NCI-H82 treated with DMSO at 0.1 percent for 48 hours (cell line): ENCODE results near the gene ATP8A2.

Experiments used
- DNase-seq: peaks from one replicate; lab custom pipeline; 2025; ENCODE audit not compliant: unreplicated experiment; lab: John Stamatoyannopoulos, UW

The ATP8A2 gene

DNA sequence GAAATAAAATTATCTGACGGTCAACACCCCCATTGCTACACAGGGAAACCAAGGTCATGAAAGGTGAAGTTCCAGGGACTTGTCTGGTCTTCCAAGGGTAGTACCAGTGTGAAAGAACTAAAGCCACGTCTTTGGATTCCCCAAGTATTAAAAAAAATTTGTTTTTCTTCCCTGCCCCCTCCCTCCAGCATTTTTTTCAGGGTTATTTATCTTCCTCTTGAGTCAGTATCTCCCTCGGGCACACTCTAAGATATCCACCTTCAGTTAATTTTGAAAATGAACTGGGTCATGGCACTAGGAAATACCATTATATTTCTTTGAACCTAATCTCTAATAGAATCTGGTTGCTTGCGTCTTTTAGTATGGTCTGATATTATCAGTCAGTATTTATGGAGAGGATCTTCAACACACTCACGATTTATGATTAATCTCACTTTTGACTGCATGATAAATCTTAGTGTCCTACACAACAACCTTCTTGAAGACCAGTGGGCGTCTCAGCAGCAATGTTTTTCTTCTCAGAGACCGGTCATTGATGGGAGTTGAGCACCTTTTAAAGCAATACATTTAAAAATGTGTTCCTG, 9.1 kb downstream of the ATP8A2 start:
- DNase-seq: no peak

DNA sequence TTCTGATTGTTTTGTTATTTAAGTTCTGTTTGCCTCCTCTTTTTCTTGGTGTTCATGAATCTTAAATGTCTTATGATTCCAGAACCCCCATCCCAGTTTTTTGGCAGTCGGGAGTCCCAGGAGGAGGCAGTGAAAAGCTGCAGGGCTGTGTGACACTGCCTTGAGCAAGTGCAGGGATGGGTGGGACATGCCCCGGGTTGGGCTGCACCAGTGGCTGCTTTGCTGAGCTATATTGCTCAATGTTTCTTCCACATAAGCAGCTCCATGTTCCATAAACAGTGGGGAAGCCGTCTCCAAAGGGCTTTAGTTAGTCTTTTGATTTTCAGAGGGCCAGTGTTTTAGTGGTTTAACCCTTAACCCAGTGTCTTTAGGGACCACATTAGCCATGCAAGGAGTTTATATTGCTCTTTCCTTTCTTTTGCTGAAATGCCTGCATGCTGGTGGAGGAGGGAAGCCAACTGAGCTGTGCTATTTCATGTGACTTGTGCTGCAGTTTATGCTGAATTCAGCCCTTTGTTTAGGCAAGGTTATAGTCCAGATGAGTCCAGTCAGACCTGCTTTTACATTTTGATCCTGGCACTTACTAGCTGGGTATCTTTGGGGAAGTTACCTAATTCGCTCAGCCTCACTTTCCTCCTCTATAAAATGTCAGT, 13.1 kb downstream of the ATP8A2 start:
- DNase-seq: no peak

DNA sequence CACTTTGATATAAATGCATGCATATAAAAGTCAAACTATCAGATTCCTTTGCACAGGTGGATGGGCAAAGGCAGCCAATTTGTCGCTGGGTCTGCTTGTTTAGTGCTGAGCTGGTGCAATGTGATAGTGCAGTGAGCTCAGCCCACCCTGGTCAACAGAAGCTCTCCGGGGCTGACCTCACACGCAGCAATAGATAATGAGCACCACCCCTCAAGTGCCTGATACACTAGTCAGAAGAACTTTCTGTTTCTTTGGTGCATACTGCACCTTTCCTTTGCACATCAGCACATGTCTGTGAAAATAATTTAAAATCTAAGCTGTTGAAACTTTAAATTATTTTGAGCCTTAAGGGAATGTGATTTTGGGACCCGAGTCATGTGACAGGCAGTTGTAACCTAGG, 20.2 kb downstream of the ATP8A2 start:
- DNase-seq: no peak

GRCh38 chr13:25394402-25395060, 22.8 kb downstream of the ATP8A2 start:
- DNase-seq: no peak

- DNase-seq: no peak
These were observed 26.0 kb downstream of the ATP8A2 start for GRCh38 chr13:25397763-25398162.

GRCh38 chr13:25400925-25401324, 29.2 kb downstream of the ATP8A2 start:
- DNase-seq: no peak

- no peak for DNase-seq
These were observed 30.2 kb downstream of the ATP8A2 start for GRCh38 chr13:25401958-25402357.

DNA sequence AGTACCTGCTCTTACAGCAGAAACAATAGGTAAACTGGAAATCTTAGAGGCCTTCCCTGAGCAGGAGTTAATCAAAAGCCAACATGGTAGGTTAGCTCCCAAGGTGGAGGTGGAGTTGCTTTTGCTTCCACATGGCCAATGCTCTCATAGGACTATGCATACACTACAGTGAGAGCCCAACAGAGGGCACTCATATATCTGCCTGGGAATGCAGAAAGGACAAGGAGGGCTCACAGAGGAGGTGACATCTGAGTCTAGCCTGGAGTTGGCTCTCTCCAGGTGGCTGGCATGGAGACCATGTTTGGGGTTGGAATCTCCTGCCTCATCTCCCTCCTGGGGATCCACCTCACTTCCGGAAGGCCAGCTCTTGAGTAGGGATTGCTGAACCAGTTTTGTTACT, 34.6 kb downstream of the ATP8A2 start:
- no peak for DNase-seq

DNA sequence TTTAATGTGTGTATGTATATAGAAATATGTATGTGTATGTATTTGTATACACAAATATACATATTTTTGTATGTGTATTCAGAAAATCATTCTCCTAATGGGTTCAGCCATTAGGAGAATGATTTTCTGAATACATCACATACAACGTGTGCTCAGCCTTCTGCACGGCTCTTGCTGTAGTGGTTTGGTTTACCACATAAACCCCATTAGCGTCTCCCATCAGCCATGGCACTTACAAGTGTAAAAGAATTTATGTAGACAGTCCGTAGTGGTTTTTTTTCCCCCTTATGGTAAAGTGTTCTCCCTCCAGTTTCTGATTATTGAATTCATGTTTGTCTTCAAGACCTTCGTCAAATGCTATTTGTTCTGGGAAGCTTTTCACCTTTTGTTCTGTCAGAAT, 38.2 kb downstream of the ATP8A2 start:
- DNase-seq: no peak

DNA sequence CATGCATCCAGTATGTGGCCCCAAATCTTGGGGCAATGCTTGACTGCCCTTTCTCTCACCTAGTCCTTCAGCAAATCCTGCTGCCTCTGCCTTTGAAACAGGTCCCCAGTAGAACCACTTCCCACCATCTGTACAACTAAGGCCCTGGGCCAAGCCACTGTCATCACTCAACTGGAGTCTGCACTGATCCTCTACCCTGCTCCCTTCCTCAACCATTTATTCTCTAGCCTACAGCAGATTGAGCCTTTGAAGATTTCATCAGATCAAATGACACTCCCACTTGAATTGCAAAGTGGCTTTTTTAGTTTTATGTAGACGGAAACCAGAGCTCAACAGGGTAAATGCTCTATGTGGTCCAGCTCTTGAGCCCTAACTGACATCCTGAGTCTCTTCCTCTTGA, 43.5 kb downstream of the ATP8A2 start:
- DNase-seq: no peak

DNA sequence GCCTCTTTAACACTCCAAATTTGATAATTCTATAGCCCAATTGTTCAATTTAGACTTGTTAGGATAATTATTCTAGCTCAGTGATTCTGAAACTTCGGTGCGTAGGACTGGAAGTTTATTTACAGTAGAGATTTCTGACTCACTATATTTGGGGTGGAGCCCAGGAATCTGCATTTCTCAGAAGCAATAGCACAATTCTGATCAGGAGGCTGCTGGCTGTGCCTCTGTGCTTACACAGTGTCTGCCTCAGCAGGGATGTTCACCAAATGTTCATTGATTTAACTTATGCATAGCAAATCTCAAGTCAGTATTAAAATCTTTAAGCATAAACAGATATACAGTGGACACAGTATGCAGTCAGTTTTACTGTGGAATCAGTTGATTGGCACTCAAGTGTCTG, 45.8 kb downstream of the ATP8A2 start:
- DNase-seq: no peak

DNA sequence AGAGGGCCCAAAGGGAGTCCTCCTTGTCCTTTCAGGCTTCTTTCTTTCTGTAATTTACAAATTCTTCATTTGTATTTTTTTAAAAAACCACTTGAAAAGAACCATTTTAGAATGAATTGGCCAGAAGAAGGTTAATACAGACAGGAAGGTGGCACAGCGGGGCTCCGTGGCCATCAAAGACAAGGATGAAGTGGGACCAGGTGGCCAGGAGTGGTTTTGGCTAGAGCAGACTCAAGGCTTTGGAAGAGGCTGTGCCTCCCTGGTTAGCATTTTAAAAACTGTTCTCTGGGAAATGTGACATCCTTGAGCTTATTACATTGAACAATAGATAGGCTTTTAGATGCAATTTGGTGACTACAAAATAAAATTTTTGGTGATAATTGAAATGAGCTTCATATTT, 48.4 kb downstream of the ATP8A2 start:
- no peak for DNase-seq

- no peak for DNase-seq
These were observed 49.8 kb downstream of the ATP8A2 start for GRCh38 chr13:25421612-25422011.

DNA sequence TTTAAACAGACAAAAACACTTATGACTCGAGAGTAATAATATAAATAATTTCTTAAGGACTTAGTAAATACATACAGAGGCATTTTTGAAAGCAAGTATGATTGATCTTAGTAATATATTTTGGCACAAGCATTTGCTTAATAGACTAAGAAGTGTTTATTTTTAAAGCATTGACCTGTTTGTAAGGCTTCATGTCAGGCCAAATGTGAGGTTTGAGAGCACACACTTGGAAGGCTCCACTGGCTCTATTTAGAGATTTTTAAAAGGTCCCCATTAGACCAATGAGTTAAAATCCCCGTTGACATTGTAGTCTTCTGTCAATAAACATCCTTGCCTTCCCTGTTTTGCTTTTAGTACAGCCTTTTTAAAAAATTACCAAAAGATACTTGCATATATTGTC, 50.4 kb downstream of the ATP8A2 start:
- DNase-seq: no peak

DNA sequence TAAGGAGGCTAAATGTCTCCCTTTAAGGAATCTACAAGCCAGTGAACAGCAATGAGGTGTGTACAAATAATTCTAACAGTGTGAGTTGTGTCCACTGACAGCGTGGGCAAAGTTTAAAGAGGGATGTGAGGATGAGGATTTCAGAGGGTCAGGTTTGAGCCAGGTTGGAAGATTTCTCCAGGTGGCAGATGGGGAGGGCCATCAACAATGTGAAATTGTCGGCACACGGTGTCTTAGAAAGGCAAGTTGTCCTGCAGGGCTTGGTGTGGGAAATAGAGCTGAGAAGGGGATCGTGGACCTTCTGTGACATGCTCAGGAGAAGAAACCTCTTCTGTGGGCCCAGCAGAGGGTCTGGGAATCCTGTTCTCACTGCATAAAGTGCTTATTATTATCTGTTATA, 52.1 kb downstream of the ATP8A2 start:
- DNase-seq: no peak

GRCh38 chr13:25429466-25429865, 57.7 kb downstream of the ATP8A2 start:
- DNase-seq: no peak

- DNase-seq: no peak
These were observed 60.9 kb downstream of the ATP8A2 start for GRCh38 chr13:25432691-25433090.

DNA sequence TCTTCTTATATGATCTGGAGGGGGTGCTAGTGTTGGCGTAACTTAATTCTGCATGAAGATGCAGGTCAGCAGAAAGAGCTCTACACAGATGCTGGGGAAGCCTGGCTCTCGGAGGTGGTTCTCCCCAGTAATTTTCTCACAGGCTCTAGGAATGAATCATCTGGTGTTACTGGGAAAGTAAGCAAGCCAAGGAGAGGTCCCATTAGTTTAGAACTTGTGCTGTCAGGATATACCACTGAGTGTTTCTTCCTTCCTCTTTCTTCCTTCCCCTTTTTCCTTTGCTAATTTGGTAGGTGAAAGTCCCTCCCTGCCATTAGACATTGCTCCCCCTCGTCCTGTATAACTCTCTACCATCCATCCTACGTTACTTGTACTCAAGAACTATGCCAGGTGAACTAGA, 68.3 kb downstream of the ATP8A2 start:
- DNase-seq: no peak

- no peak for DNase-seq
These were observed 74.5 kb downstream of the ATP8A2 start for GRCh38 chr13:25446261-25446660.

- DNase-seq: no peak
These were observed 75.6 kb downstream of the ATP8A2 start for GRCh38 chr13:25447396-25447795.

- no peak for DNase-seq
These were observed 82.1 kb downstream of the ATP8A2 start for GRCh38 chr13:25453850-25454365.

DNA sequence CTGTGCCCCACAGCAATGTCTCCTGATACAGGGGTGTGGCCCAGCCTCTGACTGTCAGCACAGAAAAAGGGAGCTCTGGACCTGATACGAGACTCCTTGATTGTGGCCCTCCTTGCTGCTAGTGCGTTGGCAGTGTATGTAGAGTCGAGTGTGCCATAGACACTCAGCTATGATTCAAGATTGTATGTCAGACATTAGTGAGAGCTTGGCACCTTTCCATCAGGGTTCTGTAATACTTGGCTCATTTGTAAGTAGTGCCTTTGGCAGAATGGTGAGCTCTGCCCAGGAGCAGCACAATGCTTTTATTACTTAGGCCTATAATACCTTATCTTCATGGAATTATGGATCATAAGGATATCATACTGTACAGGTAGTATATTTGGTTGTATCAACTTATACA, 83.4 kb downstream of the ATP8A2 start:
- no peak for DNase-seq
